PFSK-1 (cell line): ENCODE results near the gene SPATA45.

ENCODE experiments used
- FOXP2 ChIP-seq: optimal IDR thresholded peaks from 2 replicates; pipeline ENCODE3; 2011; ENCODE audit warnings: borderline replicate concordance, control low read depth, inconsistent platforms; ENCODE audit not compliant: insufficient read depth; ENCODE audit errors: extremely low read length, extremely low read depth
- POLR2AphosphoS5 ChIP-seq: IDR thresholded peaks from 2 replicates; pipeline ENCODE4 v1.6.1; 2012; ENCODE audit warnings: low read depth, mild to moderate bottlenecking, control low read depth, low read length, moderate library complexity
- SIN3A ChIP-seq: IDR thresholded peaks from 2 replicates; pipeline ENCODE4 v1.6.1; 2012; ENCODE audit warnings: mild to moderate bottlenecking, low read length, moderate library complexity, borderline replicate concordance; ENCODE audit not compliant: insufficient read depth
- TAF1 ChIP-seq: IDR thresholded peaks from 2 replicates; pipeline ENCODE4 v1.6.1; 2012; ENCODE audit warnings: low read length, control low read depth, borderline replicate concordance; ENCODE audit not compliant: insufficient read depth
- TF ChIP-seq, protein P1 (sequence below), 2 experiments: IDR thresholded peaks; 2 replicates each; pipeline versions ENCODE4 v1.6.1 to v1.8.0; 2011 to 2012; ENCODE audit warnings: low read depth in 2 of 2, low read length in 2 of 2, control low read depth in 1 of 2, inconsistent platforms in 1 of 2, mild to moderate bottlenecking in 1 of 2, moderate library complexity in 1 of 2; ENCODE audit not compliant: insufficient read depth in 1 of 2

SPATA45 gene

DNA sequence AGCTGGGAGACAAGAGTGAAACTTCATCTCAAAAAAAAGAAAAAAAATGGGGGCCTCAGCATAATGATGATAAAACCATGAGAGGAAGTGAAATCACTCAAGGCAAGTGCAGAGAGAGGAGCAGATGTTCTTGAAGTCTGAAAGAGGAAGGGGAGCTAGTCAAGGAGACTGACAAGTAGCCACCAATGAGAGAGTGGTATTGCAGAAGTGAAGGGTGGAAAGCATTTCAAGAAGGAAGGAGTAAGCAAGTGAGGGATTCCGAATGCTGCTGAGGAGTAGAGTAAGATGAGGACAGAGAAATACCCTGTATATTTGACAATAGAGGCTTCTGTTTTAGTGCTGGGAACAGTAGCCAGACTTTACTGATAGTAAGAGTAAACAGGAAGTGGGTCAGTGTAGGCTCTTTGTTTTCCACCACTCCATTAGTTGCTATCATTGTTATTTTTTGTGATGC is 52.9 kb downstream of the SPATA45 start:
- no peak for TF ChIP-seq FOXP2

DNA sequence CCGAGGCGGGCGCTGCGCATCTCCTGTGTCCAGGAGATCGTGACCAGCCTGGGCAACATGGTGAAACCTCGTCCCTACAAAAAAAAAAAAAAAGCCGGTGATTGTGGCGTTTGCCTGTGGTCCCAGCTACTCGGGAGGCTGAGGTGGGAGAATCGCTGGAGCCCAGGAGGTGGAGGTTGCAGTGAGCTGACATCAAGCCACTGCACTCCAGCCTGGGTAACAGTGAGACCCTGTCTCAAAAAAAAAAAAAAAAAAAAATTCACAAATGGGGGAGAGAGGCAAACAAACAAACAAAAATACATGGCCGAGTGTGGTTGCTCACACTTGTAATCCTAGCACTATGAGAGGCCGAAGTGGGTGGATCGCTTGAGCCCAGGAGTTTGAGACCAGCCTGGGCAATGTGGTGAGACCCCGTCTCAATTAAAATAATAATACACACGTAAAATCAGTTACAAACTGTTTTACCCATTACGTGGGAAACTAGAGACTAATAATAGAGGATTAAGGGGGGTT is 55.0 kb downstream of the SPATA45 start:
- no peak for TF ChIP-seq TAF1
- no peak for TF ChIP-seq SIN3A
- TF ChIP-seq POLR2AphosphoS5: no peak
- TF ChIP-seq FOXP2: no peak
- TF ChIP-seq, protein P1, sequence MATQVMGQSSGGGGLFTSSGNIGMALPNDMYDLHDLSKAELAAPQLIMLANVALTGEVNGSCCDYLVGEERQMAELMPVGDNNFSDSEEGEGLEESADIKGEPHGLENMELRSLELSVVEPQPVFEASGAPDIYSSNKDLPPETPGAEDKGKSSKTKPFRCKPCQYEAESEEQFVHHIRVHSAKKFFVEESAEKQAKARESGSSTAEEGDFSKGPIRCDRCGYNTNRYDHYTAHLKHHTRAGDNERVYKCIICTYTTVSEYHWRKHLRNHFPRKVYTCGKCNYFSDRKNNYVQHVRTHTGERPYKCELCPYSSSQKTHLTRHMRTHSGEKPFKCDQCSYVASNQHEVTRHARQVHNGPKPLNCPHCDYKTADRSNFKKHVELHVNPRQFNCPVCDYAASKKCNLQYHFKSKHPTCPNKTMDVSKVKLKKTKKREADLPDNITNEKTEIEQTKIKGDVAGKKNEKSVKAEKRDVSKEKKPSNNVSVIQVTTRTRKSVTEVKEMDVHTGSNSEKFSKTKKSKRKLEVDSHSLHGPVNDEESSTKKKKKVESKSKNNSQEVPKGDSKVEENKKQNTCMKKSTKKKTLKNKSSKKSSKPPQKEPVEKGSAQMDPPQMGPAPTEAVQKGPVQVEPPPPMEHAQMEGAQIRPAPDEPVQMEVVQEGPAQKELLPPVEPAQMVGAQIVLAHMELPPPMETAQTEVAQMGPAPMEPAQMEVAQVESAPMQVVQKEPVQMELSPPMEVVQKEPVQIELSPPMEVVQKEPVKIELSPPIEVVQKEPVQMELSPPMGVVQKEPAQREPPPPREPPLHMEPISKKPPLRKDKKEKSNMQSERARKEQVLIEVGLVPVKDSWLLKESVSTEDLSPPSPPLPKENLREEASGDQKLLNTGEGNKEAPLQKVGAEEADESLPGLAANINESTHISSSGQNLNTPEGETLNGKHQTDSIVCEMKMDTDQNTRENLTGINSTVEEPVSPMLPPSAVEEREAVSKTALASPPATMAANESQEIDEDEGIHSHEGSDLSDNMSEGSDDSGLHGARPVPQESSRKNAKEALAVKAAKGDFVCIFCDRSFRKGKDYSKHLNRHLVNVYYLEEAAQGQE (IDR thresholded peaks at IDR 0.05; ENCODE audit: insufficient read depth in 1 of 2, low read depth in 2 of 2, low read length in 2 of 2): no peak

DNA sequence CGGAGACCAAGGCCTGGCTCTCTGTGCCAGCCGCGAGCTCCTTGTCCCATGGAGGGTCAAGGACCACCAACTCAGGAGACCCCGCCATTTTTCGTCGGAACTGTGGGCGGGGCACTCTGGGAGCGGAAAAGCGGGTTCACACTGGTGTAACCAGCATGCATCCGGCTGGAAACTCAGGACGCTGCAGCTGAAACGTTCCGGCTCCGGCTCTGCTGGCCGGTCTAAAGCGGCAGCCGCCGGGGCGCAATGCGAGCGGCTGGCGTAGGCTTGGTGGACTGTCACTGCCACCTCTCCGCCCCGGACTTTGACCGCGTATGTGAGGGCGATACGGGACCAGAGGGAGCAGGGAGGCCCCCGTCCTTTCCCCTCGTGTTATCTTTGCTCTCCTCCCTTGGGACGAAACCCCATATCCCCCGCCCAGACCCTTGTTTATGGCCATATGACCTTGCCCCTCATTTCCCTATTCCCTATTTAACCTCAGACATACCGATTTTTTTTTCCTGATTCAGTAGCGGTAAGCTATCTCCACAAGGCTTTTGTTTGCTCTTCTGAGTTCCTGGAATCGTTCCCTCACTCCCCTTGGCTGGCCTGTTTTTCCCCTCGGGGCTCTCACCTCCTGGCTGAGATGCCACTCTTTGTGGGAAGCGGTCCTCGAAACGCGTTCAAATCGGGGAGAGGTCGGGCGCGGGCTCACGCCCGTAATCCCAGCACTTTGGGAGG is 55.6 kb downstream of the SPATA45 start, which contains the start of the genes NSL1 and TATDN3:
Gene NSL1 (minus strand): TSS at position 102 of the 720 bp plus-strand sequence. CDS start 14 bp downstream, at position 88.
Gene TATDN3 (plus strand): TSS at position 219 of the 720 bp plus-strand sequence. CDS start 28 bp downstream, at position 247.
- TF ChIP-seq, protein P1 (IDR thresholded peaks at IDR 0.05; ENCODE audit: insufficient read depth in 1 of 2, low read depth in 2 of 2, low read length in 2 of 2): peak; percentile 46 to 62; a peak in 3 of 4 replicates
- peak; percentile 67 for TF ChIP-seq FOXP2
- peak; percentile 100 for TF ChIP-seq TAF1
- TF ChIP-seq POLR2AphosphoS5: peak; percentile 98
- no peak for TF ChIP-seq SIN3A

DNA sequence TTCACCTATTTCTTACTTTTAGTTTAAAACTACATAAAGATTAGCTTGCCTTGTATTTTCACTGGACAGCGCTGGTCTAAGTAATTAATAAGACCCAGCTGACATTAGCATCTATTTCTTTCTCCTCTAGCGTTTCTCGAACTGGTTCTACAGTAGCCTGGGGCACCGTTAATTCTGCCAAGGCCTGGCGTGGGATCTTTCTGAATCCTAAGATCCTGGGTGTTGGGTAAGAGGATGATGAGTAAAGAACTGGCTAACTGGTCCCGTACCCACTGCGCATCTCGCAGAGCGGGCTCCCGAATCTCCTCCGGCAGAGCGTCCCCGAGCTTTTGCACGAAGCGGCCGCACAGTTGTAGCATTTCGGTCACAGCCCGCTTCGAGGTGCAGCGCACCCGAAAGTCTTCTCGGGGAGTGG is 56.2 kb downstream of the SPATA45 start:
- TF ChIP-seq POLR2AphosphoS5 (no peak), FOXP2 (no peak), TAF1 (no peak), SIN3A (no peak)
- TF ChIP-seq, protein P1 (IDR thresholded peaks at IDR 0.05; ENCODE audit: insufficient read depth in 1 of 2, low read depth in 2 of 2, low read length in 2 of 2): no peak

DNA sequence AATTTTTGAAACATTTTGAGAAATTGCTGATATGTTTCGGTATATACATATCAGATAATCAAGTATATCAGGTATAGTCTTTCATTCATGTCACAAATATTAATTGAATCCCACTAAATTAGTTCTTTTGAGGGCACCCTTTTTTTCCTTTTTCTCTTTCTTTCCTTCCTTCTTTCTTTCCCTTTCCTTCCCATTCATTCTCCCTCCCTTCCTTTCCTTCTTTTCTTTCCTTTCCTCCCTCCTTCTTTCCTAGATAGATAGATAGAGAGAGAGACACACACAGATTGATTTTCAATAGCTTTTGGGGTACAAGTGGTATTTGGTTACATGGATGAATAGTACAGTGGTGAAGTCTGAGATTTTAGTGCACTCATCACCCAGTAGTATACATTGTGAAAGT is 61.6 kb downstream of the SPATA45 start:
- TF ChIP-seq, protein P1 (IDR thresholded peaks at IDR 0.05; ENCODE audit: insufficient read depth in 1 of 2, low read depth in 2 of 2, low read length in 2 of 2): no peak
- no peak for TF ChIP-seq SIN3A
- no peak for TF ChIP-seq POLR2AphosphoS5
- no peak for TF ChIP-seq FOXP2
- TF ChIP-seq TAF1: no peak
